Cerebellar cortex (tissue), 1 donor: ENCODE data around the gene DMC1.
"Not testable (repeated sequence)": the region's sequence is repeated elsewhere in the genome, so short reads cannot be mapped to it uniquely, and the experiment has no call there.

Source experiments
- DNase-seq: peaks from one replicate; pipeline ENCODE4 v3.0.0-alpha.2; 2015; ENCODE audit warnings: low spot score

The DMC1 gene

DNA sequence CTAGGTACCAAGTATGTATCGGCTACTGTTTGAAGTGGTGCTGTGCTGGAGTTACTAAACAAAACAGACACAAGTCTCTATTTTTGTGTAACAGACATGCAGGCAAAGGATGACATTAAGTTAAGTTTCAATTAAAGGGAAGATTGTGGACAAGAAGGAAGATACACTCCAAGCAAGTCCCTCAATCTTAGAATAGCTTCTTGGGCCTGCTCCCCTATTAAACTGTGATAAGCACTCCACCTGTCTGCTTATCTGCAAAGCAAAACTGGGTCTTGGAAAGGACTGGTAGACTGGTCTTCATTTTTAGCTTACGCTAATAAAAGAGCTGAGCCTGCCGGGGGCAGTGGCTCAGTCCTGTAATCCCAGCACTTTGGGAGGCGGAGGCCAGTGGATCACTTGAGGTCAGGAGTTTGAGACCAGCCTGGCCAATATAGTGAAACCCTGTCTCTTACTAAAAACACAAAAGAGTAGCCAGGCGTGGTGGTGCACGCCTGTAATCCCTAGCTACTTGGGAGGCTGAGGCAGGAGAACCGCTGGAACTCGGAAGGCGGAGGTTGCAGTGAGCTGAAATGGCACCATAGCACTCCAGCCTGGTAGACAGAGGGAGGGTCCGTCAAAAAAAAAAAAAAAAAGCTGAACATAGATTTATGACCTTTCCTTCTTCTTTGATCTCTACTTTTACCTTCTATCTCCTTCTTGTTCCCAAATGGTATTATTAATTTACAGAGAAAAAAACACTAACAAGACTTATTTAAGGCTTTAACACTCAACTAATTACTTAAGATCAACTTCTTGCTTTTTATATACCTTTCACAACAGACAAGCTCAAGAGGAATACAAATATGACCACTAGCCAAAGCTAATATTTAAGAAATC lies 67.9 kb downstream of the DMC1 start:
- DNase-seq, result no peak

DNA sequence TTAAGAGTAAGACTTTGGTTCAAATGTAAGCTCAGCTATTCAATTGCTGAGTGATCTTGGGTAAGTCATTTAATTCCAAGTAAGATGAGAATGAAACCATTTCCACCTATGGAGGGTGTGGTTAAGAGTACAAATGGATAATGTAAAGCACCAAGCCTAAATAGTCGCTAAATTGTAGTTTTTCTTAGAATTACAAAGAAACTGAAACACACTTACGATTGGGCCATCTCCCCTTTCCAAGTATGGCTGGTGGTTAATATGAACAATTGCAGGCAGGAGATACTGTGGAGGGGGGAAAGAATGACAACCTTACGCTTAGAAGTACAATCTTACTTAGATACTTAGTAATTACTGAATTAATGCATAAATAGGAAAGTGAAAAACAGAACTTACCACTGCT lies 72.1 kb downstream of the DMC1 start:
- no peak for DNase-seq

DNA sequence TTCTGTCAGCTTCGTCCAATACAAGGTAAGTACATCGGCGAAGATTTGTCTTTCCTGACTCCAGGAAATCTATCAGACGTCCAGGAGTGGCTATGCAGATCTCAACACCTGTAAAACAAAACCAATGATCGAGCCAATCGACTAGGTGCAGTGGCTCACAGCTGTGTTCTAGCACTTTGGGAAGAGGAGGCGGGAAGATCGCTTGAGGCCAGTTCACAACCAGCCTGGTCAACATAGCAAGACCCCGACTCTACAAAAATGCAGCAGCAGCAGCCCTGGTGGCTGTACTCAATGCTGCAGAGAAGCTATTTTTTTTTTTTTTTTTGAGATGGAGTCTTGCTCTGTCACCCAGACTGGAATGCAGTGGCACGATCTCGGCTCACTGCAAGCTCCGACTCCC lies 75.0 kb downstream of the DMC1 start:
- no peak for DNase-seq

DNA sequence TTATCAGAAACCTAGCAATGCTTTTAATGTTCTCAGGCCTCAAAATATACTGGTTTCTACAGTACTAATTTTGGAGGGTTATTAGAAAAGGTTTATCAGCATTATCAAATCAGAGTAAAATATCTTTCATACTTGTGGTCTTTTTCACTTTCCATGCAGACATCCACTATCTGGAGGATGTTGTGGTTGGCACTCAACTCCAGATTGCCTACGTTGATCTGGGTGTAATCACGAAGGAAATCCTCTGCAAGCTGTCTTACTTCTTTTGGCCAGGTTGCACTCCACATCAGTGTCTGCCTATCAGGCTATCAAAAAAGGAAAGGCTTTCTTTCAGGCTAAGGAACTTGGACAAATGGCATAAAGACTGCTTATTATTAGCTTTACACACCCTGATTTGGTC lies 75.5 kb downstream of the DMC1 start:
- no peak for DNase-seq

DNA sequence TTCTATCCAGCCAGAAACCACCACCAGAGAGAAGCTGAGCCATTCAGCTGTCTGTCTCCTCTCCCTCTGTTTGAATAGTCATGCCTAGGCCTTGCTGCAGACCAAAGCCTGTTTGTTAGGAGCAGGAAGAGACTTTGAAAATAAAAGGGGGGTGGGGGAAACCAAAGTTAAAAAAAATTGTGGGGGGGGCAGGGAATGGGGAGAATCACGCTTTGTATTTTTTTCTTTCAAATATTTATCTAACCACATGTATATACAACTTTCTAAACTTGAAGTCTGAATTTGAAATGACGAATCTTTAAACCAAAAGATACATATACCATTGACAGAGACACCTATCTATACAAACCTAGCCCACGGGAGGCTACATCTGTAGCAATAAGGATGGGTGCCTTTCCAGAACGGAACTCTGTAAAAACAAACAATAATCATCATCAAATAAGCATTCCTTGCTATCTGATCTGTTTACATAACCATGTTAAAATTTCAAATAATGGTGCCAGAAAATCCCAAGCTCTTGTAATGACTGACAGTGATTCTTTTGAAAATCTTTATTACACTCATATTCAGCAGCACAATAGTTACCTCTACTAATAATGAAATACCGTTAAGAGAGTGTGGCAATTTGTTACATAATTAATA lies 78.2 kb downstream of the DMC1 start:
- DNase-seq, result no peak

DNA sequence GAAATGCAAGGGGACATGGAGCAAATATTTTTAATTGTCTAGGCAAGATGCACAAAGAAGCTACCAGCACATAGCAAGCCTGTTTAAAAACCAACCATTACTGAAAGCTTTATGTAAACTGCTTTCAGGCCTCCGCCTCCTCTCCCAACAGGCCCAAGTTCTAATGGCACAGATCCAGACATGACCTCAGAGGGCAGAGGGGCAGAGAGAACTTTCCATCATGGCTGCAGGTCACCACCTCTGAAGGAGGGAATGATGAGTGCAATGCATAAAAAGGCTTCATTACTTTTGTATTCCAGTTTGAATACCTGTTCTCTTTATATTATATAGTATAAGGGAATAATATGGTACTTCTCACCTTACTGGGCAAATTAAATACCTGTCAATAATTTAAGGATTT lies 79.1 kb downstream of the DMC1 start:
- no peak for DNase-seq

DNA sequence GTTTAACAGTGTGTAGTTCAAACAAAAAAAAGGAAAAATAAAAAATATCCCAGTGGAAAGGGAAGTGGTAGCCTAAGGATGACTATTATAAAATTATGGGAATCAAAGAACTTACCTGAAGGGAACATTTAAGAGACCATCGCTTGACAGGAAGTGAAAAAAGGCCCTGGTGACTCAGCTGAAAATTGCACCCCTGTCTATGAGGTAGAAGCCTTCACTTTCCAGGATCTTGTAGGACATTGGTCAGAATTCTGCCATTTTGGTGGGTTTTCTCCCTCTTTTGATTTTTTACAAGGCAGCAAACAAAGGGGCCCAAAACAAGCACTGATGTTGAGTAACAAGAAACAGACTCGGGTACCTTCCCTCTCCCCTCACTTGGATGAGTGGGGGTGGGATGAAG lies 79.5 kb downstream of the DMC1 start:
- no peak for DNase-seq

DNA sequence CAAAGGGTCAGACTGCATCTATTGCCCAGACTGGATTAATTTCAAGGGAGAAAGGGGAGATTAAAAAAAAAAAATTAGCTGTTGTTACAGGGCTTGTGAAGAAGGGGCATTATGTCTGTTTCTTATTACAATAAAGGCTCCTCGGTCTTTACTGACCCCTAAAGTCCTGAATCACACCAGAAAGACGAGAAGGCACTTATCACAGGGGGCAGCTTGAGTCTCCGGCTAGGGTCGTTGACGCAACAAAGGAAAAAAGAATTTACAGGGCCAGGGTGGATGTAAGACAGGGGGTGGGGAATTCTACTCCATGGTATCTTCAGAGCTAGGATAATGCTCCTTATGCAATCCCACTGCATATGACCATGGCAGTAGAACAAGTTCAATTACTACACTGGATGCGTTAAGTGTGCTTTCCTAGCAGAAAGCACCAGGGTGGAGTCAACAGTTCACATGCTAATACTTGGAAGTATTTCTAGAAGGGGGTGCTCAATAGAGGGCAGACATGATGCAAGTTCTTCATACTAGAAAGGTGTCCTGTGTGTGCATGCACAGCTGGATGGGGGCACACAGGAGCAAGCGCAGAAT lies 80.3 kb downstream of the DMC1 start:
- DNase-seq, result no peak

DNA sequence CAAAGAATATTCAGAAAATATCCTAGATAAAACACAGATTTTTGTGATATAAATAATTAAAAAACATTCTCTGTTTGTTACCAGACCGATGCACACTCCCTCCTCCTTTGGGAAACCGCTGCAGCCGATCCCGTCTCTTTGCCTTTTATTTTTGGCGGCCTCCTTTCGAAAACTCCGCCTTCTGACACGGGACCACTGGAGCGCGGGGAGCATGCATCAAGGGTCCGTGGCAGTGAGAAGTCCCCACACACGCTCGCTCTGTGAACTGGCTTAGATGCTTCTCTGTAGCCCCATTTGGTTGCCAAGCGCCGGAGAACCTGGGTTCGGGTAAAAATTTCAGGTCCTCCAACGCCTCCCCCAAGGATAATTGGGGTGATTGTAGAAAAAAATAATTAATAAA lies 80.8 kb downstream of the DMC1 start:
- DNase-seq, result no peak

DNA sequence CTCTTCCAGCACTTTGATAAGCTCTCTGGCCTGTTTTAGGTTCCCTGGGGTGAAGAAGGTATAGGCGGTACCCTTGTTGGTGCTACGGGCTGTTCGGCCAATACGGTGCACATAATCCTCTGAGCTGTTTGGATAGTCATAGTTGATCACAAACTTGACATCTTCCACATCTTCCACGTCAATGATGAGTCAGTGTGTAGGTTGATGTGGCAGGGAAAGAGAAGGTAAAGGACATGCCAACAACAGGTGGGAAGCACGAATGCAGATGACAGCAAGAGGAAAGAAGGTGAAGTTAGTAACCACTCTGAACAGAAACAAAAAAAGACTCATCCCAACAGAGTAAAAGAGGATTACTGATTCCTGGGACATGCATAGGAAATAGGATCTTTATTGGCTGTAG lies 82.0 kb downstream of the DMC1 start:
- no peak for DNase-seq

DNA sequence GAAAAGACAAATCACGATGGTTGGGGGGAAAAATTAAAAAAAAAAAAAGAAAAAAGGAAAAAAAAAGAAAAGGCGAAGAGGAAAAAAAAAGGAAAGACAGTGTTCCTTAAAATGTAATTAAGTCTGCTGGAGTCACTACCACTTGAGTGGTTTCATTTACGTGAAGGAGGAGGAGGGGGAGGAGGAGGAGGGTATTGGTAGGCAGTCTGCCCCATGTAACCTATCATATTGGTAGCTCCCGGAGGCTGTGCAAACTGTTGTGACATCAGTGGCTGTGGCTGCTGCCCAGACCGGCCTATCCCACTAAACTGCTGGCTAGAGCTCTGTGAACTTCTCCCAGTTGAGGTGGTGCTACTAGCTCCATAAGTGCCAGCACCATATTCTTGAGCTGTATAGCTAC lies 84.2 kb downstream of the DMC1 start:
- peak; percentile 44 for DNase-seq

DNA sequence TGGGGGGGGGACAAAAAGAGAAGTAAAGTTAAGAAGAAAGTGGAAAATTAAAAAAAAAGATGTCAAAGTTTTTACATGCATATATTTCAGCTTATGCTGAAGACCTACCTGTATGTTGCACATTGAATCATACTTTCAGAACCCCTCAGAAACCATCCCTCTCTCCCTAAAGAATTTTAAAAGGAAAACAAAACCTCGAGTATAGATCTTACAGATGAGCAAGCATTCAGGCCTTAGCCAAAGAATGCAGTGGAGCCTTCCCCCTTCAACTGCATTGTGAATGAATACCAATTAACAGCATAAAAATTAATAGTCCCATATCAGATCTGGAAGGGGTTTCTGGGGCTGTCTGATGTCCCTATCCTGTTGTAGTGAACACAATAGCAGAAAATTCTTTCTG lies 85.7 kb downstream of the DMC1 start:
- DNase-seq, result no peak

DNA sequence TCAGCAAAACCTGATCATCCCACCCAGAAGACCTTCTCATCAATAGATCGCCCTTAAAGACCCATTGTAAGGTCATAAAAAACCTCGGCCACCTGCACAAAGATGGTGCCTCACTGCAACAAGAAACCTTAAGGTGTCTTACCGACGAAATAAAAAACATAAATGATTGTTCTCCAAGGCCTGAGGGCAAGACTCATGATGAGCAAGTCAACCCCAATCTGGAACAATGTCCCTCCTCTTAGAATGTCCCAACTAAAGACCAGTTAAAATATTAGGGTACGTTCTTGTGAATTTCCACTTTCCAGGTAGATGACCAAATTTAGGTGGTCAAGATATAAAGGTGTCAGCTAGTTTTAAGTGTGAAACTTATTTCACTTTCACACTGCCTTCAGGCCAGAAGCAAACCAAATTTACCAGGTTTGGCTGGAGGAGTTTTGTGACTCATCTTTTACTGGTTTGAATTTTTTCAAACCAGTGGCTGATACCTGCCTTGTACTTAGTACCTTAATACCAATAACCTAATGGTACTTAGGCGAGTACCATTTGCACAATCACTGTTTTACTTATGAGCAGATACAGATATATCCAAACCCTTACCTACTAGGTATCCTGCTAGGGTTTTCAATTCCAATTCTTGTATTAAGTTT lies 87.2 kb downstream of the DMC1 start:
- DNase-seq, result no peak

DNA sequence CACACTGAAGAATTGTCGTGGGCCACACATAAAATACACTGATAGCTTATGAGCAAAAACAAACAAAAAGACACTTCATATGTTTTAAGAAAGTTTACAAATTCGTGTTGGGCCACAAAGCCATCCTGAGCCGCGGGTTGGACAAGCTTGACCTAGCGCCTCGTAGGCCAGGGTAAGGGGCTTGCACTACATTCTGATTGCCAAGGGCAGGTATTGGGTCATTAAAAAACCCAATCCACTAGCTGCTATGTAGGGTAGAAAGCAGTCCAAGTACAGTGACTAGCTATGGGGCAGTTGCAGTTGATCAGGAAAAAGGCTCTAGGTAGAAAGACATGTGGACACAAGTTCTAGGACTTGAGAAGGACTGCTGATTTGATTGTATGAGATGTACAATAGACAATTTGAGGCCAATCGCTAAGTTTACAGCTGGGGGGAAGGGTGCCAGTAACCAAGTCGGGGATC lies 88.1 kb downstream of the DMC1 start:
- DNase-seq, result no peak

DNA sequence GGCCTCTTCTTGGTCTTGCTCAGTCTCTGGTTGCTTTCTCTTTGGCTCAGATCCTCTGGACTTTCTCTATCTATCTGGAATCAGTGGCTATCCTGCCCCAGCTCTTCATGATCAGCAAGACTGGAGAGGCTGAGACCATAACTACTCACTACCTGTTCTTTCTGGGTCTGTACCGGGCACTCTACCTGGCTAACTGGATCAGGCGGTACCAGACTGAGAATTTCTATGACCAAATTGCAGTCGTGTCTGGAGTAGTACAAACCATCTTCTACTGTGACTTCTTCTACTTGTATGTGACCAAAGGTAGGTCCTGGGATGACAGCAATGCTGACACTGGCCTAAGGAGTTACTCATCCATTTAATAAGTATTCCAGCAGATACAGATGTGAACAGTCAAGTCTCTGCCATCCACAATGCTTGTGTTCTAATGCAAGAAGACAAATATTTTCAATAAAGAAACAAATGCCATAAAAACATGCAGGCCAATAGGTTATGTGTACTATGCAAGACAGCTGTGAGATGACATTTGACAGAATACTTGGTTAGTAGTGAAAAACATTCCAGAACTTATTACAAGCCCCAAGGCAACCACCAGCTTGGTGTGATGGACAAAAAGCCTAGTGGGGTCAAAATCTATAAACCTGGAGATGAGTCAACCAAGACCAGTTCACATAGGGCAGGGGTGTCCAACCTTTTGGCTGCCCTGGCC lies 88.7 kb downstream of the DMC1 start:
- DNase-seq, result no peak

DNA sequence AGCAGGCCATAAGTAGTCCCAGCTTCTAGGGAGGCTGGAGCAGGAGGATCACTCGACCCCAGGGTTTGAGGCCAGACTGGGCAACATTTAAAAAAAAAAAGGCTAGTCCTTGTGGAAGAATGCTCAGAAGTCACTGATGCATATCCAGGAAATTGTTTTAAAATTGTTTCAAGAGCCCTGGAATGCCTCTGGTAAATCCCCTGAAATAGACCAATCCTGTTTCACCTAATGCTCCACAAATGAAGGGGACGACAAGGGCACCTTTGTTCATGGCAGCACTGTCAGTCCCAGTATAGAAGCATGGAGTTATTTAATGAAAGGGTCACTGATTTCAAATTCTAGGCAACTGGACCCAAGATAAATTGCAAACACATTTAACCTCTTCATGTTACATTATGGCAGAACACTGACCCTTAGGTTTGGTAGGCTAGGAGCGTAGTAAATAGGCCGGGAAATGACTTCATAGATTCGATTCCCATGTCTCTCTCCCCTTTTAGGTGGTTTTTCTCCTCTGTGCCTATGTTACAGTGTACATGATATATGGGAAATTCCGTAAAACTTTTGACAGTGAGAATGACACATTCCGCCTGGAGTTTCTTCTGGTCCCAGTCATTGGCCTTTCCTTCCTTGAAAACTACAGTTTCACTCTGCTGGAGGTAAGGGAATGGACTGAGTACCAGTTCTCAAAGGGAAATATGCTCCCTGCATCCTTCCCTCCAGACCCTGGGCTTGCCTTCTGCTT lies 90.7 kb downstream of the DMC1 start:
- peak; percentile 45 for DNase-seq

DNA sequence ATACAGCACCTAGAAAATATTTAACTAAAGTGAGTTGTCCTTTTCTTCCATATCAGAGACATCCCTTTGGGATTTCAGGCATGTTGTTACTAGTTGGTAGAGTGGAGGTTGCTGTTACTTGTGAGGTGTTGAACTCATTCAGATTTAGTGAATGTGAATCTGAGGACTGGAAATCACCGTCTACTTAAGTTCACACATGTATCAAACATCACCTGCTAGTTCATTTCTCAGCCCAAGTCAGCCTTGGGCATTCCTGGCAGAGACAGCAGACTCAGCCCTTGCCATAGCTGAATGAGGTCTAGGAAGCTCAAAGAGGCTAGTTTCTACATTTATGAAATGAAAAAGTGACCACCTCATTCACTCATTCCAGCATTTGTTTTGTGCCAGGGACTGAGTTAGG lies 92.4 kb downstream of the DMC1 start:
- no peak for DNase-seq

DNA sequence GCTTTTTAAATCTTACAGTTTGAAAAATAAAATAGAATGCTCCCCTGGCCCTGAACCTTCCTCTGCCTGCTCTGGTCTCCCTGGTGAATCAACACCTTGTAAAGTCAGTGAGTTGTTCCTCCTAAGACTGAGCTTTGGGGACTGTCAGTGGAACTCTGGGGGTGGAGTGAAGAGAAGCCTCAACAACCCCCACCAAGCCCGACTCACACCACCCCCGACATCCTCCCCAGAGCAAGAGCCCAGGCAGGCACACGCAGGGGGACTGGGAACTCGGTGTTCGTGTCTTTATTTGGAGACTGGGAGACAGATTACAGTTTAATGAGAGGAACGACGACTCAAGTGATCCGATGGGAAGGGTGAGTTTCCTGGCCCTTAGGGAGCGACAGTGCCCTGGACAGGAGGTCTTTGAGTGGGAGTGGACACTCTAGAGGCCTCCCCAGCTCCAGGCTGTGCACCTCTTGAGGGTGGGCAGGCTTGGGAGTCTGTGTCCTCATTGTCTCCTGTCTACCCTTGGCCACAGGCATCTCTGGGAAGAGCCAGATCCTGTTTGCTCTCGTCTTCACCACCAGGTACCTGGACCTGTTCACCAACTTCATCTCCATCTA lies 95.9 kb downstream of the DMC1 start:
- DNase-seq, result no peak

DNA sequence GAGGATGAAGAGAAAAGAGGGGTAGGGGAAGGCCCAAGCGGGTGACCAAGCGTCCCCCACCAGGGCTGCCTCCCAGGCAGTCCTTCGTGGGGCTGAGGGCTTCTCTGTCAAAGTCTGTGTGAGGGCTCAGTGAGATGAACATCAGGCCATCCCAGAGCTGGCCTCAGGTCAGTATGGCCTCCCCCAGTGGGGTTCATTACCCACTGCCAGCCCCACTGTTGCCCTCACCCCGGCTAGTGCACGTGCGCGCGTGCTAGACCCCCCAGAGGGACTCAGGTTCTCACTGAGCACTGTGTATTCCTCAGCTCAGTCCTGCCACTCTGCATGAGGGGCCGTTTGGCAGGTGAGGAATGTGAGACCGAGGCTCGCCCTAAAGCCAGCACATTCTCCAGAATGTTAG lies 98.7 kb downstream of the DMC1 start:
- no peak for DNase-seq

DNA sequence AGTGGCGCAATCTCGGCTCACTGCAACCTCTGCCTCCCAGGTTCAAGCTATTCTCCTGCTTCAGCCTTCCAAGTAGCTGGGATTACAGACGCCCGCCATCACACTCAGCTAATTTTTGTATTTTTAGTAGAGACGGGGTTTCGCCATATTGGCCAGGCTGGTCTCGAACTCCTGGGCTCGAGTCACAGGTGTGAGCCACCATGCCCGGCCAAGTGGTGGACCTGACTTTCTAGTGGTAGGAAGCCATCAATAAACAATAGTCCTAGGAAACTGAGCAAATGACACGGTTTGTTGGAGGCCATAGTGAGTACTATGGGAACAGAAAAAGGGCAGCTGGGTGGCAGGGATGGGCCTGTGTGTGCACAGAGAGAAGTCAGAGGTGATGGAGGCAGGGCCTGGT lies 99.8 kb downstream of the DMC1 start:
- not testable (repeated sequence) for DNase-seq

DNA sequence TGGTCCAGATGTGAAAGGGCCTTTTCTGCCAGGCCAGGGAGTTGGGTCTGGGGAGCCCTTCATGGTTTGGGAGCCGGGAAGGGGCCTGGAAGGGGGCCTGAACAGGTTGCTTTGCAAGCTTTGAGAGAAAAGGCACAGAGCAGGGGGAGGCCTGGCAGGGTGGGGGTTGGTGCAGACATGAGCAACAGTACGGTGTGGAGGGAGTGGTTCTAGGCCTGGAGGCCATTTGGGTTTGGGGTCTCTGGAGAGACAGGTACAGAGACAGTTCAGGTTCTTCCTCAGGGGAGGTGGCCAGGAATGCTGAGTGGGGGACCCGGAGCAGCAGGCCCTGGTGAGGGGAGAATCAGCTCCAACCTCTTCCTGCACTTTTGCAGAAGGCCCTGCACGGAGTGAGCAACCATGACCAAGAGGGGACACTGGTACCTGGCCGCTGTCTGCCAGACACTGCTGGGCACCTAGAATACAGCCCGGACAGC lies 100.6 kb downstream of the DMC1 start:
- DNase-seq, result no peak
